GM12873 (cell line): Measurements from ENCODE around the gene DCAF5.

Experiments
- CTCF ChIP-seq: IDR thresholded peaks from 2 replicates; pipeline ENCODE4 v1.5.1; 2012; ENCODE audit warnings: low read depth, mild to moderate bottlenecking, moderate library complexity, low read length, control low read depth; ENCODE audit not compliant: insufficient read depth; ENCODE audit errors: missing control alignments

DCAF5 gene

GRCh38 chr14:69077841-69078240, 75.1 kb downstream of the DCAF5 start:
- TF ChIP-seq CTCF = no peak

GRCh38 chr14:69076341-69076740, 76.6 kb downstream of the DCAF5 start:
- no peak for TF ChIP-seq CTCF

- TF ChIP-seq CTCF = no peak
These were observed 79.0 kb downstream of the DCAF5 start for GRCh38 chr14:69073915-69074314.

- no peak for TF ChIP-seq CTCF
These were observed 79.5 kb downstream of the DCAF5 start for GRCh38 chr14:69073429-69073828.

GRCh38 chr14:69072584-69072983, 80.3 kb downstream of the DCAF5 start:
- TF ChIP-seq CTCF = no peak

GRCh38 chr14:69068744-69069421, 84.0 kb downstream of the DCAF5 start:
- no peak for TF ChIP-seq CTCF

GRCh38 chr14:69066396-69067171, 86.3 kb downstream of the DCAF5 start:
- TF ChIP-seq CTCF = no peak
